ENCODE data around the gene PTPRM.

The PTPRM gene

GRCh38 chr18:7684966-7685365 is 117.8 kb downstream of the PTPRM start:
- Histone ChIP-seq H4K20me1 (ENCODE audit: insufficient read depth, low read length) (no peaks in the 10 kb centered on the region), H3K4me3 (ENCODE audit: low read length) (no peak overlapping the region), H3K79me2 (ENCODE audit: low read length) (no peaks in the 10 kb centered on the region), H3K9me3 (replicated peaks; ENCODE audit: insufficient read depth, low read length) (no peaks in the 10 kb centered on the region), H3K27ac (ENCODE audit: low read length) (no peak overlapping the region), H3K9me2 (replicated peaks; ENCODE audit: insufficient read depth, low read length) (no peaks in the 10 kb centered on the region), H3K36me3 (replicated peaks; ENCODE audit: insufficient read depth, low read length) (no peaks in the 10 kb centered on the region), H2AFZ (ENCODE audit: low read length) (no peak overlapping the region), H3F3A (ENCODE audit: insufficient read depth, low read length) (no peaks in the 10 kb centered on the region), H3K9ac (ENCODE audit: low read length) (no peak overlapping the region), H3K27me3 (replicated peaks; ENCODE audit: insufficient read depth, low read length) (no peaks in the 10 kb centered on the region), H3K4me2 (ENCODE audit: low read depth, low read length) (no peak overlapping the region), H3K4me1 (ENCODE audit: low read length) (no peaks in the 10 kb centered on the region)
- no peak for TF ChIP-seq EZH2 (optimal IDR thresholded peaks at IDR 0.05; ENCODE audit: low read depth, low read length)
- no peak for TF ChIP-seq EZH2phosphoT487 (IDR thresholded peaks at IDR 0.05; ENCODE audit: low read length)
- no peak for DNase-seq

DNA sequence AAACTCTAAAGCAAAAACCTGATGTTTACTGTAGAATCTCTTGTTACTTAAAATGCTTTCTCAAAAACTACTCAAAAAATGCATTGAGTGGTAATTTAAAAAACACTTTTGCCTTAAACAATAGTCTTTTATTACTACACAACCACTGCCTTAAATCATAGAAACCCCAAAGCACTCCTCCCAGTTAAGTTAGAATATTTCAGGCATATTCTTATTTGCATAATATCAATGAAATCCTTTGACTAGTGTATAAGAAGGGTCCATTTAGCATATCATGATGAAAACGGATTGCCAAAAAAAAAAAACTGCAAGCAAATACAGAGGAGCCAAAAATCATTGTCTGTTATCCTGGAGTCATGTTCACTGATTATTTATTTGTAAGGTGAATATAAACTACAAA is 119.2 kb downstream of the PTPRM start:
- no peaks in the 10 kb centered on the region for H3K36me3 ChIP-seq (replicated peaks; ENCODE audit: insufficient read depth, low read length)
- no peaks in the 10 kb centered on the region for H4K20me1 ChIP-seq (ENCODE audit: insufficient read depth, low read length)
- no peaks in the 10 kb centered on the region for H3F3A ChIP-seq (ENCODE audit: insufficient read depth, low read length)
- no peak overlapping the region for H3K4me2 ChIP-seq (ENCODE audit: low read depth, low read length)
- no peaks in the 10 kb centered on the region for H3K9me3 ChIP-seq (replicated peaks; ENCODE audit: insufficient read depth, low read length)
- TF ChIP-seq, protein P1, sequence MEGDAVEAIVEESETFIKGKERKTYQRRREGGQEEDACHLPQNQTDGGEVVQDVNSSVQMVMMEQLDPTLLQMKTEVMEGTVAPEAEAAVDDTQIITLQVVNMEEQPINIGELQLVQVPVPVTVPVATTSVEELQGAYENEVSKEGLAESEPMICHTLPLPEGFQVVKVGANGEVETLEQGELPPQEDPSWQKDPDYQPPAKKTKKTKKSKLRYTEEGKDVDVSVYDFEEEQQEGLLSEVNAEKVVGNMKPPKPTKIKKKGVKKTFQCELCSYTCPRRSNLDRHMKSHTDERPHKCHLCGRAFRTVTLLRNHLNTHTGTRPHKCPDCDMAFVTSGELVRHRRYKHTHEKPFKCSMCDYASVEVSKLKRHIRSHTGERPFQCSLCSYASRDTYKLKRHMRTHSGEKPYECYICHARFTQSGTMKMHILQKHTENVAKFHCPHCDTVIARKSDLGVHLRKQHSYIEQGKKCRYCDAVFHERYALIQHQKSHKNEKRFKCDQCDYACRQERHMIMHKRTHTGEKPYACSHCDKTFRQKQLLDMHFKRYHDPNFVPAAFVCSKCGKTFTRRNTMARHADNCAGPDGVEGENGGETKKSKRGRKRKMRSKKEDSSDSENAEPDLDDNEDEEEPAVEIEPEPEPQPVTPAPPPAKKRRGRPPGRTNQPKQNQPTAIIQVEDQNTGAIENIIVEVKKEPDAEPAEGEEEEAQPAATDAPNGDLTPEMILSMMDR (IDR thresholded peaks at IDR 0.05; ENCODE audit: low read length), result no peak
- TF ChIP-seq EZH2phosphoT487 (IDR thresholded peaks at IDR 0.05; ENCODE audit: low read length), result no peak
- TF ChIP-seq EZH2 (optimal IDR thresholded peaks at IDR 0.05; ENCODE audit: low read depth, low read length), result no peak
- no peak overlapping the region for H2AFZ ChIP-seq (ENCODE audit: low read length)
- no peaks in the 10 kb centered on the region for H3K9me2 ChIP-seq (replicated peaks; ENCODE audit: insufficient read depth, low read length)
- no peak overlapping the region for H3K27ac ChIP-seq (ENCODE audit: low read length)
- no peaks in the 10 kb centered on the region for H3K79me2 ChIP-seq (ENCODE audit: low read length)
- no peaks in the 10 kb centered on the region for H3K27me3 ChIP-seq (replicated peaks; ENCODE audit: insufficient read depth, low read length)
- no peak overlapping the region for H3K4me3 ChIP-seq (ENCODE audit: low read length)
- H3K4me1 ChIP-seq (ENCODE audit: low read length), result no peaks in the 10 kb centered on the region
- H3K9ac ChIP-seq (ENCODE audit: low read length), result no peak overlapping the region
- no peak for DNase-seq

GRCh38 chr18:7688580-7688979 is 121.5 kb downstream of the PTPRM start:
- no peak overlapping the region for H3K4me2 ChIP-seq (ENCODE audit: low read depth, low read length)
- no peak overlapping the region for H3K27ac ChIP-seq (ENCODE audit: low read length)
- no peaks in the 10 kb centered on the region for H4K20me1 ChIP-seq (ENCODE audit: insufficient read depth, low read length)
- H3K79me2 ChIP-seq (ENCODE audit: low read length), result no peaks in the 10 kb centered on the region
- no peak overlapping the region for H3K9ac ChIP-seq (ENCODE audit: low read length)
- DNase-seq, result no peak
- no peaks in the 10 kb centered on the region for H3K9me3 ChIP-seq (replicated peaks; ENCODE audit: insufficient read depth, low read length)
- no peaks in the 10 kb centered on the region for H3K9me2 ChIP-seq (replicated peaks; ENCODE audit: insufficient read depth, low read length)
- H3K36me3 ChIP-seq (replicated peaks; ENCODE audit: insufficient read depth, low read length), result no peaks in the 10 kb centered on the region
- TF ChIP-seq, protein P1 (IDR thresholded peaks at IDR 0.05; ENCODE audit: low read length), result no peak
- no peak for TF ChIP-seq EZH2phosphoT487 (IDR thresholded peaks at IDR 0.05; ENCODE audit: low read length)
- no peak for TF ChIP-seq EZH2 (optimal IDR thresholded peaks at IDR 0.05; ENCODE audit: low read depth, low read length)
- H3K4me3 ChIP-seq (ENCODE audit: low read length), result no peak overlapping the region
- H3F3A ChIP-seq (ENCODE audit: insufficient read depth, low read length), result no peaks in the 10 kb centered on the region
- no peaks in the 10 kb centered on the region for H3K4me1 ChIP-seq (ENCODE audit: low read length)
- H2AFZ ChIP-seq (ENCODE audit: low read length), result no peak overlapping the region
- no peaks in the 10 kb centered on the region for H3K27me3 ChIP-seq (replicated peaks; ENCODE audit: insufficient read depth, low read length)

- Histone ChIP-seq H2AFZ (ENCODE audit: low read length) (no peak overlapping the region), H3K27me3 (replicated peaks; ENCODE audit: insufficient read depth, low read length) (no peaks in the 10 kb centered on the region), H3K9me2 (replicated peaks; ENCODE audit: insufficient read depth, low read length) (no peaks in the 10 kb centered on the region), H4K20me1 (ENCODE audit: insufficient read depth, low read length) (no peaks in the 10 kb centered on the region), H3K9ac (ENCODE audit: low read length) (no peak overlapping the region), H3K79me2 (ENCODE audit: low read length) (no peaks in the 10 kb centered on the region), H3F3A (ENCODE audit: insufficient read depth, low read length) (no peaks in the 10 kb centered on the region), H3K36me3 (replicated peaks; ENCODE audit: insufficient read depth, low read length) (no peaks in the 10 kb centered on the region), H3K4me2 (ENCODE audit: low read depth, low read length) (no peak overlapping the region), H3K4me1 (ENCODE audit: low read length) (no peaks in the 10 kb centered on the region), H3K27ac (ENCODE audit: low read length) (no peak overlapping the region), H3K4me3 (ENCODE audit: low read length) (no peak overlapping the region), H3K9me3 (replicated peaks; ENCODE audit: insufficient read depth, low read length) (no peaks in the 10 kb centered on the region)
- TF ChIP-seq, protein P1 (IDR thresholded peaks at IDR 0.05; ENCODE audit: low read length), result no peak
- TF ChIP-seq EZH2phosphoT487 (IDR thresholded peaks at IDR 0.05; ENCODE audit: low read length) (no peak), EZH2 (optimal IDR thresholded peaks at IDR 0.05; ENCODE audit: low read depth, low read length) (no peak)
- no peak for DNase-seq
Observed at GRCh38 chr18:7691206-7691605, 124.1 kb downstream of the PTPRM start.
